IPS DF 6.9 (cell line): ENCODE results near the gene RGS16.

Experiments used
- DNase-seq: peaks from one replicate; pipeline ENCODE4 v3.0.0-alpha.2; 2013; ENCODE audit warnings: low read depth, low spot score
- H3K27ac ChIP-seq: one replicate; pipeline ENCODE4 v1.5.1; 2013; ENCODE audit warnings: low read length, control low read depth
- H3K27me3 ChIP-seq: 2 replicates; pipeline ENCODE4 v1.6.1; 2013; ENCODE audit warnings: mild to moderate bottlenecking, low read length; ENCODE audit not compliant: control insufficient read depth, insufficient read depth
- H3K36me3 ChIP-seq: 2 replicates; pipeline ENCODE4 v1.6.1; 2013; ENCODE audit warnings: low read length; ENCODE audit not compliant: control insufficient read depth, insufficient read depth
- H3K4me1 ChIP-seq: 2 replicates; pipeline ENCODE4 v1.6.1; 2013; ENCODE audit warnings: low read length; ENCODE audit not compliant: control insufficient read depth, insufficient read depth
- H3K4me3 ChIP-seq: 2 replicates; pipeline ENCODE4 v1.5.1; 2013; ENCODE audit warnings: mild to moderate bottlenecking, low read length
- H3K9me3 ChIP-seq: 2 replicates; pipeline ENCODE4 v1.6.1; 2013; ENCODE audit warnings: low read length, inconsistent platforms; ENCODE audit not compliant: control insufficient read depth, insufficient read depth
- WGBS: extraction: QIAGEN DNeasy Blood & Tissue Kit; methylation state at CpG from one replicate; pipeline ENCODE4 v1.1.7; 2013; ENCODE audit warnings: mixed read lengths, missing lambda C conversion rate; ENCODE audit not compliant: insufficient read length, insufficient coverage; 5-methylcytosine and 5-hydroxymethylcytosine counted together

Gene RGS16

GRCh38 chr1:182630586-182630985 lies 26.4 kb upstream of the RGS16 start:
- Histone ChIP-seq H3K4me1 (no peaks in the 10 kb centered on the region; the same call in 1 of the 2 replicates), H3K4me3 (no peak overlapping the region), H3K27me3 (no peaks in the 10 kb centered on the region), H3K36me3 (no peaks in the 10 kb centered on the region), H3K9me3 (no peaks in the 10 kb centered on the region), H3K27ac (no peak overlapping the region)
- no CpG with 5 or more reads among the region's 1 CpG for WGBS
- no peak for DNase-seq

GRCh38 chr1:182629499-182630096 lies 25.4 kb upstream of the RGS16 start:
- H3K27ac ChIP-seq, result no peak overlapping the region
- H3K4me1 ChIP-seq, result no peaks in the 10 kb centered on the region; the same call in 1 of the 2 replicates

DNA sequence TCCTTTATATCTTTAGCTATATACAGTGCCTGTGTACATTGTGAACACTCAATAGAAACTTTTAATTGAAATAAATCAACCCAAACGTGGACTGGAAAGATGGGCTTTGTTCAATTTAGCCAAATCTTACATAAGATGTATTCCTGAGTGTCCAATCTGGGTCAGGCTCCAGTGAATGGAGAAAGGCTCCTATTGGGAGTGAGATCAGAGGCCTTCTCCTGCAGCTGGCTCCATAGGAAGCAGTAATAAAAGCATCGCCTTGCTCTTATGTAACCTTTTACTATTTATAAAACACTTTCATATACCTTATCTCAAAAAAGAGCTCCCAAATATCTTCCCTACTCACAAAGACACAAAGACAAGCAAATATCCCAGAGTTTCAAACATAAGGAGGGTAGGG lies 24.9 kb upstream of the RGS16 start:
- no peaks in the 10 kb centered on the region; the same call in 1 of the 2 replicates for H3K4me1 ChIP-seq
- no peaks in the 10 kb centered on the region for H3K27me3 ChIP-seq
- 100% methylated on average over 1 of the region's 2 CpGs for WGBS
- no peak overlapping the region for H3K27ac ChIP-seq
- H3K9me3 ChIP-seq, result no peaks in the 10 kb centered on the region
- H3K36me3 ChIP-seq, result no peaks in the 10 kb centered on the region
- H3K4me3 ChIP-seq, result no peak overlapping the region
- no peak for DNase-seq

More at GRCh38 chr1:182629499-182630096, 25.4 kb upstream of the RGS16 start:
- Histone ChIP-seq H3K9me3 (no peaks in the 10 kb centered on the region), H3K27me3 (no peaks in the 10 kb centered on the region), H3K36me3 (no peaks in the 10 kb centered on the region), H3K4me3 (no peak overlapping the region)
- no peak for DNase-seq
- WGBS, result no CpG with 5 or more reads among the region's 3 CpGs

DNA sequence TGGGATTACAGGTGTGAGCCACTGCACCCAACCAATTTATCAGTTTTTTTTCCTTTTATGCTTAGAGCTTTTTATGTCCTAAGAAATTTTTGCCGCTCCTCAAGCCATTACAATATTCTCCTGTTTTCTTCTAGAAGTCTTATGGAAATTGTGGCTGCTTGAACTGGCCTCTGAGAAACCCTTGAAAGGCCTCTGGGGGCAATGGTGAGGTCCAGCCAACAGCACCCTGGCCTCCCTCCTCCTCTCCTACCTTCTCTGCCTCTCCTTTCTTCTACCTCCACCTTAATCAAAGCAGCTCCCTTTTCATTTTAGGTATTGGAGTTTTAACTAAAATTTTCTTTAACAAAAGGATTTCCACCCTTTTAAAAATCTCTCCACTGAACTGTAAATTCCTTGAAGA lies 24.5 kb upstream of the RGS16 start:
- no peak for DNase-seq
- WGBS, result no CpG with 5 or more reads among the region's 1 CpG
- no peak overlapping the region for H3K27ac ChIP-seq
- no peaks in the 10 kb centered on the region for H3K27me3 ChIP-seq
- no peaks in the 10 kb centered on the region; the same call in 1 of the 2 replicates for H3K4me1 ChIP-seq
- H3K36me3 ChIP-seq, result no peaks in the 10 kb centered on the region
- no peaks in the 10 kb centered on the region for H3K9me3 ChIP-seq
- H3K4me3 ChIP-seq, result no peak overlapping the region

DNA sequence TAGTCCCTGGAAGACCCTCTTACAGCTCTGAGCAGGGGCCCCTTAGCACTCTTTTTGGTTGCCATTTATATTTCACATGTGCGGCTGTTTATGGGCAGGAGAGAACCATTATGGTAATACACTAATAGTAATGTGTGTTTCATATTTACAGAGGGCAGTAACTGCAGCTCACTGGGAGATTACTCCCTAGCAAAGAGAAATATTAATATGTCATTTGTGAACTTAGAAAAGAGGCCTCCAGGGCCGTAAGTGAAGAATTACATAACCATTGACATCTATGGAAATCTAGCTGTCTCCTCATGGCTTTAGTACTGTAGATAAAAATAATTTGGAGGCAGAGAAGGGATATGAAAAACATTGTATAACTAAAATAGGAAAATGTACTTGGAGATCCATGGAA lies 23.4 kb upstream of the RGS16 start:
- H3K9me3 ChIP-seq, result no peaks in the 10 kb centered on the region
- peaks cover 2% of the 10 kb centered on the region; the same call in 1 of the 2 replicates for H3K4me1 ChIP-seq
- WGBS, result no CpG with 5 or more reads among the region's 2 CpGs
- no peaks in the 10 kb centered on the region for H3K36me3 ChIP-seq
- DNase-seq, result no peak
- H3K4me3 ChIP-seq, result no peak overlapping the region
- no peaks in the 10 kb centered on the region for H3K27me3 ChIP-seq
- no peak overlapping the region for H3K27ac ChIP-seq

- H3K9me3 ChIP-seq, result no peaks in the 10 kb centered on the region
- no peaks in the 10 kb centered on the region for H3K36me3 ChIP-seq
- H3K27me3 ChIP-seq, result no peaks in the 10 kb centered on the region
- H3K27ac ChIP-seq, result no peak overlapping the region
- H3K4me1 ChIP-seq, result peaks cover 2% of the 10 kb centered on the region; the same call in 1 of the 2 replicates
- WGBS, result no CpG with 5 or more reads among the region's 1 CpG
- H3K4me3 ChIP-seq, result no peak overlapping the region
- no peak for DNase-seq
Measured at GRCh38 chr1:182626527-182626926, 22.3 kb upstream of the RGS16 start.

- Histone ChIP-seq H3K27ac (no peak overlapping the region), H3K4me3 (no peak overlapping the region), H3K4me1 (peaks cover 2% of the 10 kb centered on the region; the same call in 1 of the 2 replicates), H3K27me3 (no peaks in the 10 kb centered on the region), H3K36me3 (no peaks in the 10 kb centered on the region), H3K9me3 (no peaks in the 10 kb centered on the region)
- WGBS, result no CpG with 5 or more reads among the region's 1 CpG
- no peak for DNase-seq
Measured at GRCh38 chr1:182625719-182626504, 21.7 kb upstream of the RGS16 start.

DNA sequence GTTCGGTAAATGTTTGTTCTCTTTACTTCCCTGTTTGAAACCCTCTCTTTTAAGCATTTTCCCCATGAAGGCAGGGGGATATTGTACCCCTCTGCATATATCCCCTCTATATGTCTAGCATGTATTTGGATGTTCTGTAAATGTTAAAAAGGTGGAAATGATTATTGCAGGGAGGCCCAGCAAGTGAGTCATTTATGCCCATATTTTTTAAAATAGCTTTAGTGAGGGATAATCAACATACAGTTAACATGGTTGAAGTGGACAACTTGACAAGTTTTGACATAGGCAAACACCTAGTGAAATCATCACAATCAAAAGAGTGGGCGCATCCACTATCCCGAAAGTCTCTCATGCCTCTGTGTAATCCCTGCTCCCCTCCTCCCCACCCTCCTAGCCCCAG lies 20.8 kb upstream of the RGS16 start:
- H3K27ac ChIP-seq, result no peak overlapping the region
- H3K4me1 ChIP-seq, result 0 out of 2 replicates have a peak, but pooled peaks cover 2% of the 10 kb centered on the region
- H3K27me3 ChIP-seq, result no peaks in the 10 kb centered on the region
- H3K36me3 ChIP-seq, result no peaks in the 10 kb centered on the region
- H3K4me3 ChIP-seq, result no peak overlapping the region
- 100% methylated on average over 1 of the region's 3 CpGs for WGBS
- H3K9me3 ChIP-seq, result no peaks in the 10 kb centered on the region
- no peak for DNase-seq

- DNase-seq, result no peak
- no CpG with 5 or more reads among the region's 1 CpG for WGBS
- H3K4me1 ChIP-seq, result 0 out of 2 replicates have a peak, but pooled peaks cover 2% of the 10 kb centered on the region
- H3K36me3 ChIP-seq, result no peaks in the 10 kb centered on the region
- no peak overlapping the region for H3K4me3 ChIP-seq
- no peaks in the 10 kb centered on the region for H3K9me3 ChIP-seq
- H3K27me3 ChIP-seq, result no peaks in the 10 kb centered on the region
- H3K27ac ChIP-seq, result no peak overlapping the region
Measured at GRCh38 chr1:182624577-182624976, 20.4 kb upstream of the RGS16 start.

- Histone ChIP-seq H3K4me3 (no peak overlapping the region), H3K9me3 (no peaks in the 10 kb centered on the region), H3K4me1 (peaks cover 5% of the 10 kb centered on the region), H3K27ac (no peak overlapping the region), H3K36me3 (no peaks in the 10 kb centered on the region), H3K27me3 (no peaks in the 10 kb centered on the region)
- WGBS, result no CpG with 5 or more reads among the region's 6 CpGs
- DNase-seq, result no peak
Measured at GRCh38 chr1:182622901-182623528, 18.8 kb upstream of the RGS16 start.
